ENCODE measurements around the gene PARP12.

DNA sequence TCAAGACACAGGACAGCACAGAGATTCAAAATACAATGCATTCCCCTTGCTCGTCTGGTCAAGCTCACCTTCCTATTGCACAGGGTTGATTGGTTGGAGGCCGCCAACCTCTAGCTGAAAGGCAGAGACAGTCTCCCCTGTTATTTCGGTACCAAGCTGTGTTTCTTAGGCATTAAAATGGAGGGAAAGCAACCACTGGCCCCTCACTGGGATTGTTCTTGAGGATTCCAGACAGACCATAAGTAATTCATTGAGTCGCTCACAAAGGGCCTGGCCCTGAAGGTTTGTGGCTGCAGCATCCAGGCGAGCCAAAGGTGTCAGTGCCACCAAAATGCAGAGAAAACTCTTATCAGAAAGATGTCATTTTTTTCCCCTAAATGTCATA is 81.2 kb downstream of the PARP12 start:
- TF ChIP-seq ZNF8 (CRISPR knock-in tag; IDR thresholded peaks at IDR 0.05) (no peak), RARB (CRISPR knock-in tag; IDR thresholded peaks at IDR 0.05) (no peak), ARNTL (CRISPR knock-in tag; IDR thresholded peaks at IDR 0.05; ENCODE audit: borderline replicate concordance, low read depth) (no peak), PATZ1 (CRISPR knock-in tag; IDR thresholded peaks at IDR 0.05; ENCODE audit: borderline replicate concordance) (no peak), TOX (CRISPR knock-in tag; IDR thresholded peaks at IDR 0.05; ENCODE audit: borderline replicate concordance) (no peak), ESRRG (CRISPR knock-in tag; IDR thresholded peaks at IDR 0.05) (no peak), CSDC2 (CRISPR knock-in tag; IDR thresholded peaks at IDR 0.05) (no peak)
